Measurements from ENCODE around the gene S100A5.
"Not testable (repeated sequence)": the region's sequence is repeated elsewhere in the genome, so short reads cannot be mapped to it uniquely, and the experiment has no call there.

S100A5 gene

GRCh38 chr1:153534925-153535241 is 5.9 kb downstream of the S100A5 start:
- no peak overlapping the region for H3K4me3 ChIP-seq (ENCODE audit: low read depth, low read length)

GRCh38 chr1:153534226-153534924 is 6.4 kb downstream of the S100A5 start:
- Histone ChIP-seq H3K9me3 (ENCODE audit: control insufficient read depth, insufficient read depth, low read length) (no peaks in the 10 kb centered on the region), H3K27me3 (ENCODE audit: control insufficient read depth, insufficient read depth, low read length) (peaks cover 30% of the 10 kb centered on the region), H3K9ac (ENCODE audit: low read depth, low read length) (no peak overlapping the region), H3K4me1 (ENCODE audit: control insufficient read depth, insufficient read depth, low read length) (peaks cover 22% of the 10 kb centered on the region), H3K36me3 (ENCODE audit: control insufficient read depth, insufficient read depth, low read length) (peaks cover 2% of the 10 kb centered on the region), H3K4me3 (ENCODE audit: low read depth, low read length) (no peak overlapping the region)

More at GRCh38 chr1:153534925-153535241, 5.9 kb downstream of the S100A5 start:
- Histone ChIP-seq H3K27me3 (ENCODE audit: control insufficient read depth, insufficient read depth, low read length) (peaks cover 30% of the 10 kb centered on the region), H3K9ac (ENCODE audit: low read depth, low read length) (no peak overlapping the region), H3K4me1 (ENCODE audit: control insufficient read depth, insufficient read depth, low read length) (peaks cover 22% of the 10 kb centered on the region), H3K36me3 (ENCODE audit: control insufficient read depth, insufficient read depth, low read length) (peaks cover 2% of the 10 kb centered on the region), H3K9me3 (ENCODE audit: control insufficient read depth, insufficient read depth, low read length) (no peaks in the 10 kb centered on the region)

- H3K4me3 ChIP-seq (ENCODE audit: low read depth, low read length): peak overlapping the region; percentile 33
- no peak overlapping the region for H3K9ac ChIP-seq (ENCODE audit: low read depth, low read length)
- H3K27me3 ChIP-seq (ENCODE audit: control insufficient read depth, insufficient read depth, low read length): peaks cover 30% of the 10 kb centered on the region
- no peaks in the 10 kb centered on the region for H3K9me3 ChIP-seq (ENCODE audit: control insufficient read depth, insufficient read depth, low read length)
- peaks cover 2% of the 10 kb centered on the region for H3K36me3 ChIP-seq (ENCODE audit: control insufficient read depth, insufficient read depth, low read length)
- H3K4me1 ChIP-seq (ENCODE audit: control insufficient read depth, insufficient read depth, low read length): peaks cover 22% of the 10 kb centered on the region
Observed at GRCh38 chr1:153533689-153534201, 7.0 kb downstream of the S100A5 start.

GRCh38 chr1:153532769-153533599 is 7.8 kb downstream of the S100A5 start:
- no peaks in the 10 kb centered on the region for H3K9me3 ChIP-seq (ENCODE audit: control insufficient read depth, insufficient read depth, low read length)
- H3K27me3 ChIP-seq (ENCODE audit: control insufficient read depth, insufficient read depth, low read length): peaks cover 30% of the 10 kb centered on the region
- peaks cover 17% of the 10 kb centered on the region for H3K4me1 ChIP-seq (ENCODE audit: control insufficient read depth, insufficient read depth, low read length)
- H3K9ac ChIP-seq (ENCODE audit: low read depth, low read length): no peak overlapping the region
- peaks cover 2% of the 10 kb centered on the region for H3K36me3 ChIP-seq (ENCODE audit: control insufficient read depth, insufficient read depth, low read length)
- H3K4me3 ChIP-seq (ENCODE audit: low read depth, low read length): peak overlapping the region; percentile 56

- peaks cover 2% of the 10 kb centered on the region for H3K36me3 ChIP-seq (ENCODE audit: control insufficient read depth, insufficient read depth, low read length)
- peaks cover 30% of the 10 kb centered on the region for H3K27me3 ChIP-seq (ENCODE audit: control insufficient read depth, insufficient read depth, low read length)
- no peak overlapping the region for H3K4me3 ChIP-seq (ENCODE audit: low read depth, low read length)
- no peak overlapping the region for H3K9ac ChIP-seq (ENCODE audit: low read depth, low read length)
- no peaks in the 10 kb centered on the region for H3K9me3 ChIP-seq (ENCODE audit: control insufficient read depth, insufficient read depth, low read length)
- H3K4me1 ChIP-seq (ENCODE audit: control insufficient read depth, insufficient read depth, low read length): peaks cover 16% of the 10 kb centered on the region
Observed at GRCh38 chr1:153532181-153532580, 8.6 kb downstream of the S100A5 start.

- Histone ChIP-seq H3K4me3 (ENCODE audit: low read depth, low read length) (no peak overlapping the region), H3K27me3 (ENCODE audit: control insufficient read depth, insufficient read depth, low read length) (peaks cover 24% of the 10 kb centered on the region), H3K9me3 (ENCODE audit: control insufficient read depth, insufficient read depth, low read length) (no peaks in the 10 kb centered on the region), H3K4me1 (ENCODE audit: control insufficient read depth, insufficient read depth, low read length) (peaks cover 18% of the 10 kb centered on the region), H3K36me3 (ENCODE audit: control insufficient read depth, insufficient read depth, low read length) (peaks cover 2% of the 10 kb centered on the region), H3K9ac (ENCODE audit: low read depth, low read length) (no peak overlapping the region)
Observed at GRCh38 chr1:153531638-153532037, 9.1 kb downstream of the S100A5 start.

GRCh38 chr1:153527683-153528040 is 13.1 kb downstream of the S100A5 start:
- Histone ChIP-seq H3K4me1 (ENCODE audit: control insufficient read depth, insufficient read depth, low read length) (peaks cover 9% of the 10 kb centered on the region), H3K9ac (ENCODE audit: low read depth, low read length) (no peak overlapping the region), H3K27me3 (ENCODE audit: control insufficient read depth, insufficient read depth, low read length) (no peaks in the 10 kb centered on the region), H3K9me3 (ENCODE audit: control insufficient read depth, insufficient read depth, low read length) (no peaks in the 10 kb centered on the region), H3K4me3 (ENCODE audit: low read depth, low read length) (no peak overlapping the region), H3K36me3 (ENCODE audit: control insufficient read depth, insufficient read depth, low read length) (no peaks in the 10 kb centered on the region)

- Histone ChIP-seq H3K9me3 (ENCODE audit: control insufficient read depth, insufficient read depth, low read length) (no peaks in the 10 kb centered on the region), H3K36me3 (ENCODE audit: control insufficient read depth, insufficient read depth, low read length) (no peaks in the 10 kb centered on the region), H3K27me3 (ENCODE audit: control insufficient read depth, insufficient read depth, low read length) (no peaks in the 10 kb centered on the region), H3K9ac (ENCODE audit: low read depth, low read length) (no peak overlapping the region), H3K4me1 (ENCODE audit: control insufficient read depth, insufficient read depth, low read length) (peaks cover 4% of the 10 kb centered on the region), H3K4me3 (ENCODE audit: low read depth, low read length) (no peak overlapping the region)
Observed at GRCh38 chr1:153527023-153527682, 13.6 kb downstream of the S100A5 start.

GRCh38 chr1:153526132-153526543 is 14.6 kb downstream of the S100A5 start:
- Histone ChIP-seq H3K9me3 (ENCODE audit: control insufficient read depth, insufficient read depth, low read length) (no peaks in the 10 kb centered on the region), H3K4me3 (ENCODE audit: low read depth, low read length) (no peak overlapping the region), H3K36me3 (ENCODE audit: control insufficient read depth, insufficient read depth, low read length) (no peaks in the 10 kb centered on the region), H3K27me3 (ENCODE audit: control insufficient read depth, insufficient read depth, low read length) (no peaks in the 10 kb centered on the region), H3K9ac (ENCODE audit: low read depth, low read length) (no peak overlapping the region), H3K4me1 (ENCODE audit: control insufficient read depth, insufficient read depth, low read length) (peaks cover 2% of the 10 kb centered on the region)

- H3K9ac ChIP-seq (ENCODE audit: low read depth, low read length): no peak overlapping the region
- H3K9me3 ChIP-seq (ENCODE audit: control insufficient read depth, insufficient read depth, low read length): no peaks in the 10 kb centered on the region
- peaks cover 6% of the 10 kb centered on the region for H3K4me1 ChIP-seq (ENCODE audit: control insufficient read depth, insufficient read depth, low read length)
- no peaks in the 10 kb centered on the region for H3K36me3 ChIP-seq (ENCODE audit: control insufficient read depth, insufficient read depth, low read length)
- no peak overlapping the region for H3K4me3 ChIP-seq (ENCODE audit: low read depth, low read length)
- H3K27me3 ChIP-seq (ENCODE audit: control insufficient read depth, insufficient read depth, low read length): peaks cover 6% of the 10 kb centered on the region
Observed at GRCh38 chr1:153525088-153525728, 15.5 kb downstream of the S100A5 start.

GRCh38 chr1:153522353-153523048 is 18.2 kb downstream of the S100A5 start:
- not testable (repeated sequence) for H3K4me3 ChIP-seq (ENCODE audit: low read depth, low read length); H3K4me1 ChIP-seq (ENCODE audit: control insufficient read depth, insufficient read depth, low read length); H3K36me3 ChIP-seq (ENCODE audit: control insufficient read depth, insufficient read depth, low read length); H3K9me3 ChIP-seq (ENCODE audit: control insufficient read depth, insufficient read depth, low read length); H3K9ac ChIP-seq (ENCODE audit: low read depth, low read length)
- peaks cover 17% of the 10 kb centered on the region for H3K27me3 ChIP-seq (ENCODE audit: control insufficient read depth, insufficient read depth, low read length)
